ENCODE measurements around the gene SNX5. TPM values are rescaled to one million over a fixed set of nuclear protein-coding genes. Genes with fewer than 3 reads are reported as not detected.

Gene SNX5
- total and polyA plus RNA-seq, 2 donors (not counting 1 experiment from before 2014, with no cell fraction given), result 97.8 to 128 TPM

DNA sequence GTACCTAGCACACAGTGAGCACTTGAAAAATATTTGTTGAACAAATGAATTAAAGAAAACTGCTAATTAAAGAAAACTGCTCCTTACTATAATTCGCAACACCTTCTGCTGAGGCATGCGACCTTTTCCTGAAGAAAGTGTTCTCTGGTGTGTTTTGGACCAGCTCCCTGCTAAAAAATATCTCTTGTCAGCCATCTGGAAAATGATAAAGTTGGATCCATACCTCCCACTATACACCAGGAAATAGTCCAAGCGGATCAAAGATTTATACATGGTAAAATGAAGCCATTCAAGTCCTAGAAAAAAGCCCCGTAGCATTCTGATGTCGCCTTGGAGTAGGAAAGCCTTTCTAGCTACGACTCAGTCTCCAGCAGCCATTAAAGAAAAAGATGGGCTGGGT is 45.8 kb upstream of the SNX5 start:
- Histone ChIP-seq H3K9me3 (ENCODE audit: control extremely low read depth in 1 of 3, control insufficient read depth in 2 of 3, insufficient read depth in 1 of 3, low read length in 2 of 3) (no peaks in the 10 kb centered on the region), H3K9ac (ENCODE audit: low read length) (no peak overlapping the region), H3K36me3 (replicated peaks in 1 of 2; ENCODE audit: control extremely low read depth in 1 of 2, control insufficient read depth in 1 of 2, extremely low read depth in 1 of 2, insufficient read depth in 2 of 2, low read length in 1 of 2) (no peaks in the 10 kb centered on the region), H2AFZ (ENCODE audit: insufficient read depth, low read depth, low read length, poor library complexity, severe bottlenecking) (no peak overlapping the region), H3K4me3 (ENCODE audit: control extremely low read depth in 1 of 5, extremely low read depth in 1 of 5, insufficient read depth in 1 of 5, low read depth in 2 of 5, low read length in 4 of 5) (no peak overlapping the region), H3K4me1 (ENCODE audit: control insufficient read depth in 2 of 2, insufficient read depth in 2 of 2, low read length in 2 of 2) (no peaks in the 10 kb centered on the region), H3K27ac (ENCODE audit: low read length in 2 of 2) (no peak overlapping the region), H3K79me2 (ENCODE audit: control insufficient read depth, insufficient read depth, low read length) (no peaks in the 10 kb centered on the region), H3K27me3 (replicated peaks in 1 of 4; ENCODE audit: control extremely low read depth in 1 of 4, control insufficient read depth in 3 of 4, insufficient read depth in 4 of 4, low read length in 3 of 4) (no peaks in the 10 kb centered on the region), H3K4me2 (replicated peaks; ENCODE audit: low read depth, low read length, poor library complexity, severe bottlenecking) (no peak overlapping the region), H4K20me1 (ENCODE audit: control insufficient read depth, insufficient read depth, low read length, poor library complexity, severe bottlenecking) (no peaks in the 10 kb centered on the region)
- TF ChIP-seq, protein P1, sequence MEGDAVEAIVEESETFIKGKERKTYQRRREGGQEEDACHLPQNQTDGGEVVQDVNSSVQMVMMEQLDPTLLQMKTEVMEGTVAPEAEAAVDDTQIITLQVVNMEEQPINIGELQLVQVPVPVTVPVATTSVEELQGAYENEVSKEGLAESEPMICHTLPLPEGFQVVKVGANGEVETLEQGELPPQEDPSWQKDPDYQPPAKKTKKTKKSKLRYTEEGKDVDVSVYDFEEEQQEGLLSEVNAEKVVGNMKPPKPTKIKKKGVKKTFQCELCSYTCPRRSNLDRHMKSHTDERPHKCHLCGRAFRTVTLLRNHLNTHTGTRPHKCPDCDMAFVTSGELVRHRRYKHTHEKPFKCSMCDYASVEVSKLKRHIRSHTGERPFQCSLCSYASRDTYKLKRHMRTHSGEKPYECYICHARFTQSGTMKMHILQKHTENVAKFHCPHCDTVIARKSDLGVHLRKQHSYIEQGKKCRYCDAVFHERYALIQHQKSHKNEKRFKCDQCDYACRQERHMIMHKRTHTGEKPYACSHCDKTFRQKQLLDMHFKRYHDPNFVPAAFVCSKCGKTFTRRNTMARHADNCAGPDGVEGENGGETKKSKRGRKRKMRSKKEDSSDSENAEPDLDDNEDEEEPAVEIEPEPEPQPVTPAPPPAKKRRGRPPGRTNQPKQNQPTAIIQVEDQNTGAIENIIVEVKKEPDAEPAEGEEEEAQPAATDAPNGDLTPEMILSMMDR (IDR thresholded peaks at IDR 0.05), result no peak
- no peak for TF ChIP-seq EZH2 (IDR thresholded peaks at IDR 0.05; ENCODE audit: borderline replicate concordance, insufficient read depth, low read depth, low read length, poor library complexity, severe bottlenecking)
- CTCF ChIA-PET, result interaction anchor here (0.7 kb wide), 1 partner anchor 1583 kb away, joined by 4 read pairs; no protein-coding TSS in a partner anchor
- H3K27ac Mint-ChIP-seq, result no peak overlapping the region
- intact Hi-C loops (cut with micrococcal nuclease), result no loop called here
- no peaks in the 10 kb centered on the region for H3K27me3 Mint-ChIP-seq
- DNase-seq, result no peak
- 91% methylated on average over 4 of the region's 6 CpGs for WGBS (ENCODE audit: insufficient coverage)
- no peak overlapping the region for H3K4me3 Mint-ChIP-seq
- peaks cover 3% of the 10 kb centered on the region for H3K4me1 Mint-ChIP-seq
- no peak for ATAC-seq (ENCODE audit: low read depth)
- no peaks in the 10 kb centered on the region for H3K9me3 Mint-ChIP-seq (ENCODE audit: insufficient read depth)
- POLR2A ChIA-PET, result no interaction called here

DNA sequence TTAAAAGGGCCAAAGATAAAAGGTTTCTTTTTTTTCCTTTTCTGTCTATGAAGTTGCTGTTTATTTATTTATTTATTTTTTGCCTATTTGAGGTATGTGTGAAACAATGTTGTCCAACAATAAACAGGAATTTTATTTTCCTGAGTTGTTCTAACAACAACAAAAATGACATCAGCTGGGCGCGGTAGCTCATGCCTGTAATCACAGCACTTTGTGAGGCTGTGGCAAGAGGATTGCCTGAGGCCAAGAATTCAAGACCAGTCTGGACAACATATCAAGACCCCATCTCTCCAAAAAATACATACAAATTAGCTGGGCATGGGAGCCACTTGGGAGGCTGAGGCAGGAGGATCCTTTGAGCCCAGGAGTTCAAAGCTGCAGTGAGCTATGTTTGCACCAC is 44.3 kb upstream of the SNX5 start:
- Histone ChIP-seq H3K79me2 (ENCODE audit: control insufficient read depth, insufficient read depth, low read length) (no peaks in the 10 kb centered on the region), H3K9ac (ENCODE audit: low read length) (no peak overlapping the region), H3K27ac (ENCODE audit: low read length in 2 of 2) (no peak overlapping the region), H3K4me3 (ENCODE audit: control extremely low read depth in 1 of 5, extremely low read depth in 1 of 5, insufficient read depth in 1 of 5, low read depth in 2 of 5, low read length in 4 of 5) (no peak overlapping the region), H3K36me3 (replicated peaks in 1 of 2; ENCODE audit: control extremely low read depth in 1 of 2, control insufficient read depth in 1 of 2, extremely low read depth in 1 of 2, insufficient read depth in 2 of 2, low read length in 1 of 2) (no peaks in the 10 kb centered on the region), H3K27me3 (replicated peaks in 1 of 4; ENCODE audit: control extremely low read depth in 1 of 4, control insufficient read depth in 3 of 4, insufficient read depth in 4 of 4, low read length in 3 of 4) (no peaks in the 10 kb centered on the region), H2AFZ (ENCODE audit: insufficient read depth, low read depth, low read length, poor library complexity, severe bottlenecking) (no peak overlapping the region), H4K20me1 (ENCODE audit: control insufficient read depth, insufficient read depth, low read length, poor library complexity, severe bottlenecking) (no peaks in the 10 kb centered on the region), H3K4me1 (ENCODE audit: control insufficient read depth in 2 of 2, insufficient read depth in 2 of 2, low read length in 2 of 2) (no peaks in the 10 kb centered on the region), H3K9me3 (ENCODE audit: control extremely low read depth in 1 of 3, control insufficient read depth in 2 of 3, insufficient read depth in 1 of 3, low read length in 2 of 3) (no peaks in the 10 kb centered on the region), H3K4me2 (replicated peaks; ENCODE audit: low read depth, low read length, poor library complexity, severe bottlenecking) (no peak overlapping the region)
- ATAC-seq (ENCODE audit: low read depth) (no peak), DNase-seq (no peak)
- CTCF ChIA-PET, result no interaction called here
- H3K4me3 Mint-ChIP-seq, result no peak overlapping the region
- intact Hi-C loops (cut with micrococcal nuclease), result no loop called here
- TF ChIP-seq EZH2 (IDR thresholded peaks at IDR 0.05; ENCODE audit: borderline replicate concordance, insufficient read depth, low read depth, low read length, poor library complexity, severe bottlenecking), result no peak
- TF ChIP-seq, protein P1 (IDR thresholded peaks at IDR 0.05), result no peak
- H3K4me1 Mint-ChIP-seq, result no peaks in the 10 kb centered on the region
- no peaks in the 10 kb centered on the region for H3K27me3 Mint-ChIP-seq
- no peaks in the 10 kb centered on the region for H3K9me3 Mint-ChIP-seq (ENCODE audit: insufficient read depth)
- WGBS (ENCODE audit: insufficient coverage), result 100% methylated on average over 2 of the region's 2 CpGs
- no peak overlapping the region for H3K27ac Mint-ChIP-seq
- POLR2A ChIA-PET, result no interaction called here
